Mucosa of rectum (tissue), 2 donors: ENCODE results near the gene KYAT1.

ENCODE experiments used
- H3K27ac ChIP-seq, 2 donors: one replicate each; pipeline ENCODE4 v1.7.0; 2013; ENCODE audit warnings: inconsistent platforms in 2 of 2, low read depth in 2 of 2, low read length in 2 of 2
- H3K27me3 ChIP-seq, 2 donors: one replicate each; pipeline ENCODE4 v1.7.0; 2013; ENCODE audit warnings: low read length in 2 of 2; ENCODE audit not compliant: control insufficient read depth in 2 of 2, insufficient read depth in 2 of 2
- H3K36me3 ChIP-seq, 2 donors: one replicate each; pipeline ENCODE4 v1.7.0; 2013; ENCODE audit warnings: low read length in 2 of 2; ENCODE audit not compliant: control insufficient read depth in 2 of 2, insufficient read depth in 2 of 2
- H3K4me1 ChIP-seq, 2 donors: one replicate each; pipeline ENCODE4 v1.7.0; 2013; ENCODE audit warnings: low read length in 2 of 2, mild to moderate bottlenecking in 1 of 2; ENCODE audit not compliant: control insufficient read depth in 2 of 2, insufficient read depth in 2 of 2
- H3K4me3 ChIP-seq, 2 donors: one replicate each; pipeline ENCODE4 v1.7.0; 2013; ENCODE audit warnings: low read length in 2 of 2
- H3K9ac ChIP-seq, 2 donors: one replicate each; pipeline ENCODE4 v1.7.0; 2013; ENCODE audit warnings: low read length in 2 of 2, low read depth in 1 of 2, mild to moderate bottlenecking in 1 of 2
- H3K9me3 ChIP-seq, 2 donors: one replicate each; pipeline ENCODE4 v1.7.0; 2013; ENCODE audit warnings: low read length in 2 of 2; ENCODE audit not compliant: control insufficient read depth in 2 of 2
- donor health status: healthy.
- donor health status: Normal muscosa, but diverticular disease.

KYAT1 gene

DNA sequence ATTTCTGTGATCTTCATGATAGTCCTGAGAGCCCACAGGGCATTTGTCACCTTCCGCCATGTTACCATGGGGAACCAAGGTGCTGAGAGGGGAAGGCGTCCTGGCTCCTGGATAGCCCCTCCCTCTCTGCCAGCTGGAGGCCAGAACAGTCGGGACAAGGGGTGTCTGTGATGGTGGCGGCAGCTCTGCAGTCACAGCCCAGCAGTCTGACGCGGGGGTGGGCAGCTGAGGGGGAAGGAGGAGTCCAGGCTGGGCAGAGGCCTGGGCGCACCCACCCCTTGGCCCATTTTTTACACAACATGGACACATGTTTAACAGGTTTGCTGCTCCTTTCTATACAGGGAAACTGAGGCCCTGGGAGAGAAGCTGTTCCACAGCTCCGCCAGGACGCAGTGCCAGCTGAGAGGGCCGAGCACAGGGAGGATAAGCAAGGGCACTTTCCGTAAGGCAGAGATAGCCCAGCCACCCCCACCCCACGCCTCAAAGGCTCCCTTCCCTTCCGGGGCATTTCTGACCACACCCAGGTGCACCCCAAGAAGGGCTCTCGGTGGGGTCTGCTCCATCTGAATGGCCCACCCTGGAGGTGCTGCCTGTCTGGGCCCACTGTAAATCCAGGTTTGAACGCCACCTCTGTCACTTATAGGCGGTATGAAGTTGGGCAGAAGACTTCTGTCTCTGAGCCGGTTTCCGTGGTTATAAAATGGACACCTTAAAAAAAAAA lies 17.3 kb upstream of the KYAT1 start:
- peak overlapping the region; percentile 63 to 74 for H3K27ac ChIP-seq
- H3K27me3 ChIP-seq: no peaks in the 10 kb centered on the region
- no peaks in the 10 kb centered on the region for H3K9me3 ChIP-seq
- no peak overlapping the region for H3K4me3 ChIP-seq
- no peak overlapping the region for H3K9ac ChIP-seq
- peaks cover 6 to 12% of the 10 kb centered on the region in 2 donors for H3K36me3 ChIP-seq
- peaks cover 22 to 29% of the 10 kb centered on the region in 2 donors for H3K4me1 ChIP-seq

DNA sequence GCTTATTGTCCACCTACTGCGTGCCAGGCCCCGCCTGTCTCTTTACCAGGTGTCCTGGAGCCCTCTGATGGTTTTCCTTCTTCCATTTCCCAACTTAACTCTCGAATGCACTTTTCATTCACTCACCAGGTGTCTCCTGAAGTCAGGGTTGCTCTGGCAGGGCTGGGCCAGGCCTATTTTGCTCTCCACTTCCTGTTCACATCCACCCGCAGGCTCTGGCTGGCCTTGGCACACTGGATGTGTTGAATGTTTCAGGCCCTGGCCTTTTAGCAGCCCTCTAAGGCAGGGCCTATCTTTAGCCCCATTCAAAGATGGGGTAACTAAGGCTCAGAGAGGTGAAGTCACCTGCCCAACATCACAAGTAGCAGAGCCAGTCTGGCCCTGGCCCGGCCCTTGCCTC lies 16.6 kb upstream of the KYAT1 start:
- Histone ChIP-seq H3K9me3 (no peaks in the 10 kb centered on the region), H3K27ac (peak overlapping the region; percentile 48 to 54), H3K9ac (no peak overlapping the region), H3K36me3 (peaks cover 6 to 12% of the 10 kb centered on the region in 2 donors), H3K27me3 (no peaks in the 10 kb centered on the region), H3K4me3 (no peak overlapping the region), H3K4me1 (peaks cover 22 to 31% of the 10 kb centered on the region in 2 donors)

DNA sequence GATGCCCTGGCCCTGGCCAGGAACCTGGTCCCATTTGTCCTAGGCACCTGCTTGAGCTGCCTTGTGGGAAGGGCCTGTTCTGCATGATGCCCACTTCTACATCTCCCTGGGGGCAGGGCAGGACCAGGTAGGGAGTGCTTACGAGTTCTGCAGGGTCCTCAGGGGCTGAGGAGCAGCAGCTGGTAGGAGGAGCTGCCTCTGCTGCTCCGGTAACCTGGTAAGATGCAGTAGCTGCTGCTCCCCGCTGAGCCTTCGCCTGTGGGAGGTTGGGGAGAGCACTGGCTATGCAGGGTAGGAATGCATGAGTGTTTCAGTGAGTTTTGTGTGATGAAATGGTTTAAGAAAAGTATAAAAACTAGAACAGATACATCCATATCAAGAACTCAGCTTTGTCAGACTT lies 13.8 kb upstream of the KYAT1 start:
- Histone ChIP-seq H3K4me3 (no peak overlapping the region), H3K9ac (no peak overlapping the region), H3K4me1 (peaks cover 28 to 35% of the 10 kb centered on the region in 2 donors), H3K36me3 (peaks cover 6 to 12% of the 10 kb centered on the region in 2 donors), H3K27me3 (no peaks in the 10 kb centered on the region), H3K9me3 (no peaks in the 10 kb centered on the region), H3K27ac (no peak overlapping the region)

DNA sequence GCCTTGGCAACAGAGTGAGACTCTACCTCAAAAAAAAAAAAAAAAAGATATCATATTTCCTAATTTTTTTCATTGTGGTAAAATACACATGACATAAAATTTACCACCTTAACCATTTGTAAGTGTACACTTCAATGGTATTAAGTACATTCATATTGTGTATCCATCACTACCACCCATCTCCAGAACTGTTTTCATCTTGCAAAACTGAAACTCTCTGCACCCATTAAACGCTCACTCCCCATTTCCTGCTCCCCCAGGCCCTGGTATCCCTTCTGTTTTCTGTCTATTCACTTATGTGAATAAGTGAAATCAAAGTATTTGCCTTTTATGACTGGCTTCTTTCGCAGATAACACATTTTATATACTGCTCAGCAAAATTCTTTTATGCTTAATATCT lies 13.0 kb upstream of the KYAT1 start:
- Histone ChIP-seq H3K9ac (no peak overlapping the region), H3K9me3 (no peaks in the 10 kb centered on the region), H3K27me3 (no peaks in the 10 kb centered on the region), H3K4me3 (no peak overlapping the region), H3K27ac (no peak overlapping the region), H3K4me1 (peaks cover 25 to 33% of the 10 kb centered on the region in 2 donors), H3K36me3 (peaks cover 6 to 15% of the 10 kb centered on the region in 2 donors)

DNA sequence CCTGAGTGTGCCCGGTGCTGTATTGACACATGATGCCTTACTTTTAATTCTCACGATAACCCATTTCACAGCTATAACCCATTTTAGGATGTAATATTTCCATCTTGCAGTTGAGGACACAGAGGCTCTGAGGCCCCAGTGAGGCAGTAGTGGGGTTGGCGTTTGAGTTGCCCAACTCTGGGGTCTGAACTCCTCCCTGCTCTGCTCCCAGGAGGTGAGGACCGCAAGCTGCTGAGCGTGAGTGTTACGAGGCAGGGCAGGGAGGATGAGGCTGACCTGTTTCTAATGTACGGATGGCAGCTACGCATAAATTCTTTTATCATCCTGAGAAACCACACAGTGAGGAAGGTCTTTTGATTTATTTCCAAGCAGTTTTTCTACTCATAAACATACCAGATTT lies 11.6 kb upstream of the KYAT1 start:
- no peak overlapping the region for H3K4me3 ChIP-seq
- H3K9ac ChIP-seq: no peak overlapping the region
- H3K4me1 ChIP-seq: peaks cover 20 to 28% of the 10 kb centered on the region in 2 donors
- H3K27me3 ChIP-seq: no peaks in the 10 kb centered on the region
- peaks cover 15 to 20% of the 10 kb centered on the region in 2 donors for H3K36me3 ChIP-seq
- peak overlapping the region; percentile 78 to 86 for H3K27ac ChIP-seq
- no peaks in the 10 kb centered on the region for H3K9me3 ChIP-seq

DNA sequence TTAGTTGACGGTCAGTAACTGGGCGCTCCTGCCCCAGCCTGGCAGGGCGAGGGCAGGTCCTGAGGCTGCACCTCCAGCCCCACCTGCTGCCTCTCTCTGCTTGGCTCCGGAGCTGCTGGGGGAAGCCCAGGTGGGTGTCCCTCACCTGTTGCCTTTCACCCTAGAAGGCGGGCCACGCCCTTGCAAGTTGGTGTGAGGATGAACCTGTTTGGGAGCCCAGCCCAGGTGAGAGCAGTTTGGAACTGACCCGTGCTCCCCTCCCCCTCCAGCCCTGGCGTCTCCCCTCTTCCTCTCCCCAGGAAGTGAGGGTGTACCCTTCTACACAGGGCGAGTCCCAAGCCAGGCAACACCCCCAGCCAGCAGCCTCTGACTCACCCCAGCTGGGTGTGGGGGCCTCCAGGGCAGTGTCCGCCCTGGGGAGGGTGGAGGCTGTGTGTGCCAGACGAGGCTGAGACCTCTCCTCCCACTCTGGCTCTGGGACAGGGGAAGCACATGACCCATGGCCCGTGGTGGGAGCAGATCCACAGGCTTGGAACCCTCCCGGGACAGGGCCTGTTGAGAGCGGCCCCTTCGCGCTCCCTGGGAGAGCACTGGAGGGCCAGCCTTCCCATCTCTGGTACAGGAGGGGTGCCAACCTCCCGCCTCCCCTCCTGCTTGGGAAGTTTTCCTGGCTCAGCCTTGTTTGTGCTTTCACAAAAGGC lies 10.6 kb upstream of the KYAT1 start:
- H3K36me3 ChIP-seq: peaks cover 15 to 25% of the 10 kb centered on the region in 2 donors

DNA sequence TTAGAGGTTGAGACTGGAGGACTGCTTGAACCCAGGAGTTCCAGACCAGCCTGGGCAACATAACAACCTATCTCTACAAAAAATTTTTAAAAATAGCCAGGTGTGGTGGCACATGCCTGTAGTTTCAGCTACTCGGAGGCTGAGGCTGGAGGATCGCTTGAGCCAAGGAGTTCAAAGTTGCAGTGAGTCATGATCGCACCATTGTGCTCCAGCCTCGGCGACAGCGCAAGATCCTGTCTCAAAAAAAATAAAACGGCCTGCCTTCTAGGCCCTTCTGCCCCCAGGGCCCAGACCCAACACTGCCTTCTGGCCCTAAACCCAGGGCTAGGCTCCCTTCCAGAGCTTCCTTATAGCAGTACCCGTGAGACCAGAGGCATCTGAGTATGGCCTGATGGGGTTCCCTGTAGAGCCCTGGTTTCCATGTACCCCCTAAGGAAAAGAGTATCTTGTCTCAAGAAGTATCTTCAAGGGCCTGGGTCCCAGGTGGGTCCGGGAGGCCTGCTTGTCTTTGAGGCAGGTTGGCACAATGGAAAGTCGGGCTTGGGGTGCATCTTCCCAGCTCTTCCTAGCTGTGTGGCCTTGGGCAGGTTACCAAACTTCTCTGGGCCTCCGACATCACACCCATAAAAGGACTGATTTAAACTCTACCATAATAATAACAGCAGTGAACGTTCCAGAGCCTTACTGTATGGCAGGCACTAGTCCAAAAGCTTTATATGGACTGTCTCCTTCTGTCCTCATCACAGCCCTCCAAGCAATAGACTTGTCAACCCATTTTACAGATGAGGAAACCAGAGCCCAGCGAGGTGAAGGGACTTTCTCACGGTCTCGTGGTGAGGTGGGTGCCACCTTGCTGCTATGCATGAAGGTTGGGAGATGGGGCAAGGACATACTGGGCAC lies 9.8 kb upstream of the KYAT1 start:
- peak overlapping the region in 1 of 2 donors; percentile 49 for H3K4me3 ChIP-seq
- peaks cover 20 to 30% of the 10 kb centered on the region in 2 donors for H3K4me1 ChIP-seq
- peak overlapping the region in 1 of 2 donors; percentile 73 for H3K9ac ChIP-seq
- peak overlapping the region; percentile 78 to 86 for H3K27ac ChIP-seq
- H3K9me3 ChIP-seq: no peaks in the 10 kb centered on the region
- H3K27me3 ChIP-seq: no peaks in the 10 kb centered on the region
- peaks cover 15 to 25% of the 10 kb centered on the region in 2 donors for H3K36me3 ChIP-seq

More for the DNA sequence above, 10.6 kb upstream of the KYAT1 start:
- Histone ChIP-seq H3K27me3 (no peaks in the 10 kb centered on the region), H3K27ac (peak overlapping the region; percentile 78 to 86), H3K4me1 (peaks cover 20 to 30% of the 10 kb centered on the region in 2 donors), H3K9ac (peak overlapping the region; percentile 56 to 73), H3K9me3 (no peaks in the 10 kb centered on the region), H3K4me3 (peak overlapping the region; percentile 31 to 49)

DNA sequence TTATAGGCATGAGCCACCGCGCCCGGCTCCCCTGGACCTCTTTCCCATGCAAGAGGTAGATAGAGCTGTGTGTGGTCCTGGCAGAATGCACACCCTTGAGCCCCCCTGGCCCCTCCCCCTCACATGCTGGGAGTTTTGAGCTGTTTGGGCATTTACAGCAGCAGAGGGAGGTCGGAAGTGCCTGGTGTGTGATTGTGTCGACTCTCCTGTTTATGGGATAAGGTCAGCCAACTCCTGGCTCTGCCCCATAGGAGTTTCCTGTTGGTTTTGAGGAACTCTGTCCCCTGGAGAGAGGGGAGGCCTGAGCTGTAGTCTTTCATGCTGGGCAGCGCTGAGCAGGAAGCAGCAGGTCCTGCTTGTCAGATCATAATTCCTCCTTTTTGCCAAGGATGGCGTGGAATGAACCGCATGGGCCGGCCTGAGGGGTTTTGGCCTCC lies 6.2 kb upstream of the KYAT1 start:
- Histone ChIP-seq H3K27ac (peak overlapping the region in 1 of 2 donors; percentile 38), H3K4me3 (no peak overlapping the region), H3K36me3 (peaks cover 11 to 24% of the 10 kb centered on the region in 2 donors), H3K9ac (no peak overlapping the region), H3K27me3 (no peaks in the 10 kb centered on the region), H3K9me3 (no peaks in the 10 kb centered on the region), H3K4me1 (peaks cover 24 to 32% of the 10 kb centered on the region in 2 donors)

DNA sequence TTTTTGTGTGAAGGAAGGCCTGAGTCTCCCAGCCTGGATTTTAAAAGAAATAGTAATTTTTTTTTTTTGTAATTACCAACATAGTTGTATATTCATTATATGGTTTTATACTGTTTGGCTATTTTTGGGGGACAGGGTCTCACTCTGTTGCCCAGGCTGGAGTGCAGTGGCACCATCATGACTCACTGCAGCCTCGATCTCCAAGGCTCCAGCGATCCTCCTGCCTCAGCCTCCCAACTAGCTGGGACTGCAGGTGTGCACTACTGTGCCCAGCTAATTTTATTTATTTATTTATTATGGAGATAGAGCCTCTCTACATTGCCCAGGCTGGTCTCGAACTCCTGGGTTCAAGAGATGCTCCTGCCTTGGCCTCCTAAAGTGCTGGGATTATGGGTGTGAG lies 5.3 kb upstream of the KYAT1 start:
- Histone ChIP-seq H3K27me3 (no peaks in the 10 kb centered on the region), H3K9ac (no peak overlapping the region), H3K9me3 (no peaks in the 10 kb centered on the region), H3K36me3 (peaks cover 11 to 24% of the 10 kb centered on the region in 2 donors), H3K4me3 (no peak overlapping the region), H3K27ac (no peak overlapping the region), H3K4me1 (peaks cover 17 to 23% of the 10 kb centered on the region in 2 donors)
